HepG2 (cell line): ENCODE measurements around the gene PTPRB. TPM values are rescaled to one million over a fixed set of nuclear protein-coding genes. Genes with fewer than 3 reads are reported as not detected.

Source experiments
- ATAC-seq: fragments of 200-7000 bp; cut with Tn5 transposase; 3 replicates; pipeline ENCODE4 v1.9.1; 2020; ENCODE audit warnings: mild to moderate bottlenecking, moderate library complexity
- BruUV-seq: library from RNA; stranded (reverse); fragments of 400-500 nt; replicated peaks from 2 replicates; lab custom pipeline; 2021; lab: Mats Ljungman, UMichigan
- CTCF ChIA-PET: fragments of 300-600 bp; formaldehyde crosslinking; extraction: SDS; loops from one replicate; lab custom pipeline; 2021; ENCODE audit warnings: low total read pairs, inconsistent platforms, low intra/inter-chr PET ratio; lab: Yijun Ruan, JAX
- POLR2A ChIA-PET: fragments of 350-600 bp; sonication (Branson Sonifier 250); formaldehyde crosslinking; loops from one replicate; lab custom pipeline; 2020; ENCODE audit warnings: antibody characterized with exemption, inconsistent platforms; lab: Yijun Ruan, JAX
- DNase-seq: peaks from one replicate; pipeline ENCODE4 v3.0.0-alpha.2; 2015; ENCODE audit warnings: low spot score
- FAIRE-seq: peaks from 3 replicates; lab custom pipeline; 2011; peaks lifted over from hg19 to GRCh38; lab: Jason Lieb, UNC
- H2AFZ ChIP-seq: one replicate; pipeline ENCODE4 v1.6.1; 2011; ENCODE audit warnings: low read length, inconsistent platforms
- H3K27ac ChIP-seq: fragments of 300-600 bp; 3 replicates; pipeline ENCODE4 v1.8.0; 2011; ENCODE audit warnings: mixed run types, mild to moderate bottlenecking, mixed read lengths, low read length, inconsistent platforms; ENCODE audit not compliant: insufficient read depth; ENCODE audit errors: extremely low read length
- H3K27me3 ChIP-seq, 2 experiments: fragments of 200-600 bp in 1 of 2; 2 replicates in 1 of 2; 3 replicates in 1 of 2; pipeline versions ENCODE4 v1.6.0 to v1.8.0; 2011; ENCODE audit warnings: low read length in 2 of 2, mild to moderate bottlenecking in 2 of 2, moderate library complexity in 2 of 2, inconsistent platforms in 1 of 2; ENCODE audit not compliant: insufficient read depth in 2 of 2, control insufficient read depth in 1 of 2
- H3K36me3 ChIP-seq, 2 experiments: fragments of 200-600 bp in 1 of 2; replicated peaks in 1 of 2; 2 replicates in 1 of 2; 3 replicates in 1 of 2; pipeline versions ENCODE4 v1.5.1 to v1.8.0; 2011; ENCODE audit warnings: low read length in 2 of 2, inconsistent platforms in 1 of 2; ENCODE audit not compliant: insufficient read depth in 2 of 2, control insufficient read depth in 1 of 2
- H3K4me1 ChIP-seq: 2 replicates; pipeline ENCODE4 v1.5.1; 2012; ENCODE audit warnings: low read length, inconsistent platforms; ENCODE audit not compliant: insufficient read depth
- H3K4me2 ChIP-seq: 2 replicates; pipeline ENCODE4 v1.6.0; 2011; ENCODE audit warnings: low read depth, low read length, inconsistent platforms
- H3K4me3 ChIP-seq, 3 experiments: fragments of 200-600 bp in 1 of 3; sonication (generic), shearing (Covaris generic) in 1 of 3; replicated peaks in 1 of 3; 2 replicates each; pipeline ENCODE4 v1.5.1; 2011 to 2016; ENCODE audit warnings: low read length in 3 of 3, inconsistent platforms in 2 of 3, low read depth in 2 of 3, mild to moderate bottlenecking in 2 of 3, control low read depth in 1 of 3, mixed read lengths in 1 of 3; ENCODE audit not compliant: insufficient read depth in 1 of 3
- H3K79me2 ChIP-seq: one replicate; pipeline ENCODE4 v1.6.1; 2011; ENCODE audit warnings: low read length, inconsistent platforms; ENCODE audit not compliant: insufficient read depth
- H3K9ac ChIP-seq: 2 replicates; pipeline ENCODE4 v1.6.0; 2011; ENCODE audit warnings: mild to moderate bottlenecking, low read depth, low read length, inconsistent platforms; ENCODE audit not compliant: insufficient read depth
- H3K9me3 ChIP-seq: 2 replicates; pipeline ENCODE4 v1.5.1; 2012; ENCODE audit warnings: mild to moderate bottlenecking, low read length
- H4K20me1 ChIP-seq: 2 replicates; pipeline ENCODE4 v1.6.0; 2011; ENCODE audit warnings: inconsistent platforms, mild to moderate bottlenecking, low read length, moderate library complexity; ENCODE audit not compliant: insufficient read depth
- BHLHE40 ChIP-seq: IDR thresholded peaks from 2 replicates; pipeline ENCODE4 v1.6.1; 2011; ENCODE audit warnings: low read length, improper control_type of control experiment
- GLI4 ChIP-seq: sonication (generic); formaldehyde crosslinking; IDR thresholded peaks from 2 replicates; pipeline ENCODE4 v1.5.1; 2020; ENCODE audit warnings: missing genetic modification reagents, mild to moderate bottlenecking, moderate library complexity, borderline replicate concordance
- KDM5A ChIP-seq: fragments of 200-600 bp; sonication (generic); IDR thresholded peaks from 2 replicates; pipeline ENCODE4 v1.7.0; 2018; ENCODE audit warnings: antibody characterized with exemption, mild to moderate bottlenecking, low read length, borderline replicate concordance
- KLF13 ChIP-seq: sonication (generic); formaldehyde crosslinking; IDR thresholded peaks from 2 replicates; pipeline ENCODE4 v1.4.0; 2020; ENCODE audit warnings: mild to moderate bottlenecking, missing genetic modification reagents
- NKX3-1 ChIP-seq: sonication (generic); formaldehyde crosslinking; IDR thresholded peaks from 2 replicates; pipeline ENCODE4 v1.5.0; 2020; ENCODE audit warnings: missing genetic modification reagents
- PHF20 ChIP-seq: sonication (generic); formaldehyde crosslinking; IDR thresholded peaks from 2 replicates; pipeline ENCODE4 v1.5.0; 2020; ENCODE audit warnings: mild to moderate bottlenecking, missing genetic modification reagents
- POLR2AphosphoS5 ChIP-seq: IDR thresholded peaks from 2 replicates; pipeline ENCODE4 v1.6.1; 2012; ENCODE audit warnings: low read depth, low read length
- PTBP1 ChIP-seq: fragments of 200-400 bp; formaldehyde crosslinking; IDR thresholded peaks from 2 replicates; pipeline ENCODE4 v1.6.1; 2018; ENCODE audit warnings: low read length, low read depth; ENCODE audit not compliant: poor library complexity, severe bottlenecking
- TARDBP ChIP-seq: sonication (generic); formaldehyde crosslinking; IDR thresholded peaks from 2 replicates; pipeline ENCODE4 v1.8.0; 2022; ENCODE audit warnings: mild to moderate bottlenecking, missing genetic modification reagents
- ZBTB26 ChIP-seq: IDR thresholded peaks from 2 replicates; pipeline ENCODE4 v1.6.1; 2016; ENCODE audit warnings: missing compliant biosample characterization, missing genetic modification reagents, borderline replicate concordance
- ZSCAN12 ChIP-seq: sonication (generic); formaldehyde crosslinking; IDR thresholded peaks from 2 replicates; pipeline ENCODE4 v1.9.0; 2021; ENCODE audit warnings: mild to moderate bottlenecking, missing genetic modification reagents
- WGBS: methylation state at CpG from one replicate; pipeline ENCODE4 v1.1.6; 2017; ENCODE audit warnings: low lambda C conversion rate; 5-methylcytosine and 5-hydroxymethylcytosine counted together
- in situ Hi-C: cut with HindIII; loops from 2 replicates; pipeline ENCODE4 v1.10.0; 2017; ENCODE audit warnings: low pct_unique_long_range_greater_than_20kb; ENCODE audit not compliant: extremely low pct_ligation_motif_present
- intact Hi-C: fragments of 100-400 bp; cut with micrococcal nuclease; formaldehyde crosslinking; loops from one replicate; pipeline ENCODE4 v1.10.0; 2022; ENCODE audit not compliant: unreplicated experiment
- polyA plus RNA-seq, 8 experiments: library from polyadenylated mRNA; depleted of rRNA in 3 of 8; stranded (reverse) in 7 of 8; unstranded in 1 of 8; fragments of >200 nt; fragmentation: Illumina TruSeq in 4 of 8; extraction: Trizol in 4 of 8; gene quantifications; 2 replicates each; pipeline versions ENCODE4 v1.2.1 to v1.2.3, GENCODE V29; 2011 to 2016; ENCODE audit warnings: low read depth in 4 of 8, missing spikeins in 1 of 8, mixed read lengths in 1 of 8; ENCODE audit not compliant: insufficient read depth in 1 of 8
- total RNA-seq, 5 experiments: library from RNA; depleted of rRNA; stranded (reverse); fragments of >200 nt; fragmentation: Illumina TruSeq; extraction: Trizol; gene quantifications; 2 replicates each; pipeline ENCODE4 v1.2.3, GENCODE V29; 2016; ENCODE audit warnings: low read depth in 1 of 5
- TF ChIP-seq, protein P1 (sequence below): sonication (generic); formaldehyde crosslinking; IDR thresholded peaks from 2 replicates; pipeline ENCODE4 v1.4.0; 2020; ENCODE audit warnings: missing genetic modification reagents
- TF ChIP-seq, protein P2 (sequence below): sonication (generic); formaldehyde crosslinking; IDR thresholded peaks from 2 replicates; pipeline ENCODE4 v1.8.1; 2023; ENCODE audit warnings: mild to moderate bottlenecking, missing genetic modification reagents, borderline replicate concordance

Gene PTPRB
- total and polyA plus RNA-seq, 2 of the 13 experiments (the other 11 are each of a cell fraction or from before 2014, with no cell fraction given), result 0.02 to 0.07 TPM

DNA sequence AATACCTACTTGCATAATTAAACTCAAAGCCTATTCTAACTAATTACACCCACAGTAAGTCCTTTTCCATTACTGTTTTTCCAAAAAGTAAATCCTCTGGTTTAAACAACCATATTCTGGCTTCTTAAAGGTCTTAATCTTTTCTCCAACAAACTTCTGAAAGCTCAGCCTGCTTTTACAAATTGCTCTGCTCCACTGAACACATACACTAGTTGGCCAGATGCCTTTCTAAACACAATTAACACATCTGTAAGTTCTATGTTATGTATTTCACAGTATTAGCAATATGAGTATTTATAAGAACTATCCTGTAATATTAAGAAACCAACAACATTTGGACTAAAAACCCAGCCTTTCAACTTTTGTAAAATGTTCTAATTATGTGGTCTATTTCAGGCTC is 30.1 kb downstream of the PTPRB start (continued):
- TF ChIP-seq, protein P1, sequence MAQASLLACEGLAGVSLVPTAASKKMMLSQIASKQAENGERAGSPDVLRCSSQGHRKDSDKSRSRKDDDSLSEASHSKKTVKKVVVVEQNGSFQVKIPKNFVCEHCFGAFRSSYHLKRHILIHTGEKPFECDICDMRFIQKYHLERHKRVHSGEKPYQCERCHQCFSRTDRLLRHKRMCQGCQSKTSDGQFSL (CRISPR knock-in tag), result no peak
- TF ChIP-seq, protein P2, sequence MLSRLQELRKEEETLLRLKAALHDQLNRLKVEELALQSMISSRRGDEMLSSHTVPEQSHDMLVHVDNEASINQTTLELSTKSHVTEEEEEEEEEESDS (CRISPR knock-in tag), result no peak
- TF ChIP-seq KDM5A, result no peak
- TF ChIP-seq GLI4 (CRISPR knock-in tag), result no peak
- no peak for TF ChIP-seq NKX3-1 (CRISPR knock-in tag)
- no peak for TF ChIP-seq PTBP1
- no peak for TF ChIP-seq ZBTB26 (CRISPR knock-in tag)
- no peak for TF ChIP-seq TARDBP (CRISPR knock-in tag)
- TF ChIP-seq POLR2AphosphoS5, result no peak
- no peak for TF ChIP-seq PHF20
- TF ChIP-seq ZSCAN12 (CRISPR knock-in tag), result no peak

DNA sequence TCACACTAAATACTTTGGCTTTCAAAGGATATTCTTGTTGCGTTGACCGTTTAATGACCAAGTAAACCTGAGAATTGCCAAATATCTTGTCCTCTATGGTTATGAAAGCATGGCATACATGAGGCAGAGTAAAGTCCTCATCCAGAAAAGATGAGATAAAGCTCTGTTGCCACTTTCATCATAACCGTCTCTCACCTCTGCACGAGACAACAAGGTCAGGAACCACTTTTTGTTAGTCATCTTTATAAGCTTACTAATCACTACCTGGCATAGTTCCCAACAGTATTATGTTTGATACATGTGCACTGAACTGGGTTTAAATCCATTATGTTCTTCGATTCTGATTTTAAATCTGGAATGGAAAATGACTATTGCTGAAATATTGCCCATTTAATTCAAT is 31.3 kb downstream of the PTPRB start:
- no TSS peak for BruUV-seq
- H3K4me3 ChIP-seq, result no peak overlapping the region
- H2AFZ ChIP-seq, result no peak overlapping the region
- H3K9me3 ChIP-seq, result no peaks in the 10 kb centered on the region
- TF ChIP-seq BHLHE40, result 0 out of 2 replicates have a peak, but pooled peaks have one; percentile 22
- TF ChIP-seq KLF13 (CRISPR knock-in tag), result no peak
- no peak overlapping the region for H3K4me2 ChIP-seq
- no peak overlapping the region for H3K9ac ChIP-seq
- under 1% methylated on average over 5 of the region's 5 CpGs for WGBS
- no peak overlapping the region for H3K27ac ChIP-seq
- ChIA-PET POLR2A (no interaction called here), CTCF (no interaction called here)
- H3K4me1 ChIP-seq, result no peaks in the 10 kb centered on the region
- intact Hi-C loops (no loop called here), in situ Hi-C loops (no loop called here)
- no peak for FAIRE-seq
- no peaks in the 10 kb centered on the region for H3K36me3 ChIP-seq
- DNase-seq, result peak; percentile 23
- no peaks in the 10 kb centered on the region for H4K20me1 ChIP-seq
- peaks cover 5 to 26% of the 10 kb centered on the region in 2 experiments for H3K27me3 ChIP-seq
- H3K79me2 ChIP-seq, result no peaks in the 10 kb centered on the region
- ATAC-seq, result no peak
